Measurements from ENCODE around the gene CDK1.

DNA sequence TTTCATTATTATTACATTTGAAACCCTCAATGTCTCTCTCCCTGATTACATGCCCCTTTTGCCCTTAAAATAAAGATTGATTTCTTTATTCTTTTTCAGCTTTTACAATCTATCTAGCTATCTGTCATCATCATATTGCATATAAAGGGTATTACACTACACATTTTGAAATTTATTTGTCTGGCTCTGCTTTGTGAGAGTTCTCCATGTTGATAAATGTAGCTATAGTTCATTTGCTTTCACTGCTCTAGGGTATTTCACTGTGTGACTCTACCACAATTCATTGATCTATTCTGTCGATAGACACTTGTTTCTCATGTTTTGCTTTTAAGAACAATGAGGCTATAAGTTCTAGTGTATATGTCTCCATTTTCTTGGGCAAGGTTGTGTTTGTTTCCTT lies 25.6 kb downstream of the CDK1 start:
- TF ChIP-seq, protein P1, sequence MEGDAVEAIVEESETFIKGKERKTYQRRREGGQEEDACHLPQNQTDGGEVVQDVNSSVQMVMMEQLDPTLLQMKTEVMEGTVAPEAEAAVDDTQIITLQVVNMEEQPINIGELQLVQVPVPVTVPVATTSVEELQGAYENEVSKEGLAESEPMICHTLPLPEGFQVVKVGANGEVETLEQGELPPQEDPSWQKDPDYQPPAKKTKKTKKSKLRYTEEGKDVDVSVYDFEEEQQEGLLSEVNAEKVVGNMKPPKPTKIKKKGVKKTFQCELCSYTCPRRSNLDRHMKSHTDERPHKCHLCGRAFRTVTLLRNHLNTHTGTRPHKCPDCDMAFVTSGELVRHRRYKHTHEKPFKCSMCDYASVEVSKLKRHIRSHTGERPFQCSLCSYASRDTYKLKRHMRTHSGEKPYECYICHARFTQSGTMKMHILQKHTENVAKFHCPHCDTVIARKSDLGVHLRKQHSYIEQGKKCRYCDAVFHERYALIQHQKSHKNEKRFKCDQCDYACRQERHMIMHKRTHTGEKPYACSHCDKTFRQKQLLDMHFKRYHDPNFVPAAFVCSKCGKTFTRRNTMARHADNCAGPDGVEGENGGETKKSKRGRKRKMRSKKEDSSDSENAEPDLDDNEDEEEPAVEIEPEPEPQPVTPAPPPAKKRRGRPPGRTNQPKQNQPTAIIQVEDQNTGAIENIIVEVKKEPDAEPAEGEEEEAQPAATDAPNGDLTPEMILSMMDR (IDR thresholded peaks at IDR 0.05) = no peak
- no peak for TF ChIP-seq POLR2A (IDR thresholded peaks at IDR 0.05)

Measured in thyroid gland (tissue), 4 donors.